Suprapubic skin (tissue), 4 donors: ENCODE results near the gene ADI1.

Experiments
- EP300 ChIP-seq: sonication (generic); formaldehyde crosslinking; IDR thresholded peaks from one replicate; pipeline ENCODE4 v1.6.1; 2017; ENCODE audit warnings: antibody characterized with exemption
- POLR2A ChIP-seq, 2 donors: fragments of 450-650 bp; IDR thresholded peaks; one replicate each; pipeline ENCODE4 v1.6.1; 2017; ENCODE audit warnings: antibody characterized with exemption in 2 of 2, mild to moderate bottlenecking in 2 of 2, moderate library complexity in 2 of 2
- POLR2AphosphoS5 ChIP-seq, 3 donors: sonication (generic); formaldehyde crosslinking; IDR thresholded peaks; one replicate each; pipeline ENCODE4 v1.6.1; 2017; ENCODE audit warnings: antibody characterized with exemption in 3 of 3
- TF ChIP-seq, protein P1 (sequence below), 2 donors: fragments of 200-600 bp in 1 of 2; fragments of 450-650 bp in 1 of 2; sonication (generic) in 1 of 2; IDR thresholded peaks; one replicate each; pipeline ENCODE4 v1.5.1; 2016 to 2019; ENCODE audit warnings: antibody characterized with exemption in 2 of 2, mild to moderate bottlenecking in 1 of 2, moderate library complexity in 1 of 2

GRCh38 chr2:3472296-3472695 is 47.0 kb downstream of the ADI1 start:
- TF ChIP-seq POLR2AphosphoS5 (IDR thresholded peaks at IDR 0.05) (no peak), POLR2A (IDR thresholded peaks at IDR 0.05) (no peak), EP300 (no peak)
- TF ChIP-seq, protein P1, sequence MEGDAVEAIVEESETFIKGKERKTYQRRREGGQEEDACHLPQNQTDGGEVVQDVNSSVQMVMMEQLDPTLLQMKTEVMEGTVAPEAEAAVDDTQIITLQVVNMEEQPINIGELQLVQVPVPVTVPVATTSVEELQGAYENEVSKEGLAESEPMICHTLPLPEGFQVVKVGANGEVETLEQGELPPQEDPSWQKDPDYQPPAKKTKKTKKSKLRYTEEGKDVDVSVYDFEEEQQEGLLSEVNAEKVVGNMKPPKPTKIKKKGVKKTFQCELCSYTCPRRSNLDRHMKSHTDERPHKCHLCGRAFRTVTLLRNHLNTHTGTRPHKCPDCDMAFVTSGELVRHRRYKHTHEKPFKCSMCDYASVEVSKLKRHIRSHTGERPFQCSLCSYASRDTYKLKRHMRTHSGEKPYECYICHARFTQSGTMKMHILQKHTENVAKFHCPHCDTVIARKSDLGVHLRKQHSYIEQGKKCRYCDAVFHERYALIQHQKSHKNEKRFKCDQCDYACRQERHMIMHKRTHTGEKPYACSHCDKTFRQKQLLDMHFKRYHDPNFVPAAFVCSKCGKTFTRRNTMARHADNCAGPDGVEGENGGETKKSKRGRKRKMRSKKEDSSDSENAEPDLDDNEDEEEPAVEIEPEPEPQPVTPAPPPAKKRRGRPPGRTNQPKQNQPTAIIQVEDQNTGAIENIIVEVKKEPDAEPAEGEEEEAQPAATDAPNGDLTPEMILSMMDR (IDR thresholded peaks at IDR 0.05), result no peak
